Measurements from ENCODE around the gene NTM.
A peak's percentile ranks its signal among the peaks of the same experiment; 100 is the strongest.
"Not testable (repeated sequence)": the region's sequence is repeated elsewhere in the genome, so short reads cannot be mapped to it uniquely, and the experiment has no call there.

NTM gene

GRCh38 chr11:131680448-131680847 is 310.0 kb downstream of the NTM start:
- H3K4me1 Mint-ChIP-seq; H3K4me3 Mint-ChIP-seq; H3K36me3 Mint-ChIP-seq; H3K9me3 Mint-ChIP-seq; H3K27ac Mint-ChIP-seq; DNase-seq (ENCODE audit: low spot score in 2 of 2): not testable (repeated sequence)
- peak; percentile 33 for ATAC-seq

- Mint-ChIP-seq H3K9me3 (no peaks in the 10 kb centered on the region), H3K36me3 (no peaks in the 10 kb centered on the region), H3K4me3 (no peak overlapping the region), H3K4me1 (no peaks in the 10 kb centered on the region), H3K27ac (no peak overlapping the region)
- no peak for ATAC-seq
- no peak for DNase-seq (ENCODE audit: low spot score in 2 of 2)
These were observed 311.5 kb downstream of the NTM start for GRCh38 chr11:131681920-131682319.

GRCh38 chr11:131682373-131683015 is 312.1 kb downstream of the NTM start:
- H3K9me3 Mint-ChIP-seq: no peaks in the 10 kb centered on the region
- no peak overlapping the region for H3K27ac Mint-ChIP-seq
- no peaks in the 10 kb centered on the region for H3K4me1 Mint-ChIP-seq
- H3K36me3 Mint-ChIP-seq: no peaks in the 10 kb centered on the region
- DNase-seq (ENCODE audit: low spot score in 2 of 2): no peak
- ATAC-seq: no peak
- no peak overlapping the region for H3K4me3 Mint-ChIP-seq

- Mint-ChIP-seq H3K36me3 (no peaks in the 10 kb centered on the region), H3K27ac (no peak overlapping the region), H3K4me3 (no peak overlapping the region), H3K9me3 (no peaks in the 10 kb centered on the region), H3K4me1 (no peaks in the 10 kb centered on the region)
- ATAC-seq (no peak), DNase-seq (ENCODE audit: low spot score in 2 of 2) (no peak)
These were observed 312.7 kb downstream of the NTM start for GRCh38 chr11:131683131-131683530.

- DNase-seq (ENCODE audit: low spot score in 2 of 2) (no peak), ATAC-seq (no peak)
- H3K27ac Mint-ChIP-seq: no peak overlapping the region
- no peaks in the 10 kb centered on the region for H3K9me3 Mint-ChIP-seq
- H3K4me3 Mint-ChIP-seq: no peak overlapping the region
- H3K36me3 Mint-ChIP-seq: no peaks in the 10 kb centered on the region
- no peaks in the 10 kb centered on the region for H3K4me1 Mint-ChIP-seq
These were observed 313.3 kb downstream of the NTM start for GRCh38 chr11:131683666-131684065.

- no peak overlapping the region for H3K27ac Mint-ChIP-seq
- ATAC-seq (no peak), DNase-seq (ENCODE audit: low spot score in 2 of 2) (no peak)
- H3K9me3 Mint-ChIP-seq: no peaks in the 10 kb centered on the region
- H3K4me3 Mint-ChIP-seq: no peak overlapping the region
- H3K4me1 Mint-ChIP-seq: no peaks in the 10 kb centered on the region
- no peaks in the 10 kb centered on the region for H3K36me3 Mint-ChIP-seq
These were observed 314.0 kb downstream of the NTM start for GRCh38 chr11:131684111-131685060.

- DNase-seq (ENCODE audit: low spot score in 2 of 2) (no peak), ATAC-seq (no peak)
- Mint-ChIP-seq H3K27ac (no peak overlapping the region), H3K36me3 (no peaks in the 10 kb centered on the region), H3K4me3 (no peak overlapping the region), H3K4me1 (no peaks in the 10 kb centered on the region), H3K9me3 (no peaks in the 10 kb centered on the region)
These were observed 314.8 kb downstream of the NTM start for GRCh38 chr11:131685206-131685605.

- Mint-ChIP-seq H3K27ac (no peak overlapping the region), H3K36me3 (no peaks in the 10 kb centered on the region), H3K9me3 (no peaks in the 10 kb centered on the region), H3K4me1 (no peaks in the 10 kb centered on the region), H3K4me3 (no peak overlapping the region)
- ATAC-seq (no peak), DNase-seq (ENCODE audit: low spot score in 2 of 2) (no peak)
These were observed 315.5 kb downstream of the NTM start for GRCh38 chr11:131685906-131686305.

GRCh38 chr11:131686836-131687235 is 316.4 kb downstream of the NTM start:
- DNase-seq (ENCODE audit: low spot score in 2 of 2) (no peak), ATAC-seq (no peak)
- no peak overlapping the region for H3K4me3 Mint-ChIP-seq
- H3K36me3 Mint-ChIP-seq: no peaks in the 10 kb centered on the region
- H3K9me3 Mint-ChIP-seq: no peaks in the 10 kb centered on the region
- no peaks in the 10 kb centered on the region for H3K4me1 Mint-ChIP-seq
- H3K27ac Mint-ChIP-seq: no peak overlapping the region

GRCh38 chr11:131687291-131688047 is 317.1 kb downstream of the NTM start:
- ATAC-seq (no peak), DNase-seq (ENCODE audit: low spot score in 2 of 2) (no peak)
- no peaks in the 10 kb centered on the region for H3K4me1 Mint-ChIP-seq
- H3K4me3 Mint-ChIP-seq: no peak overlapping the region
- H3K36me3 Mint-ChIP-seq: no peaks in the 10 kb centered on the region
- H3K9me3 Mint-ChIP-seq: no peaks in the 10 kb centered on the region
- no peak overlapping the region for H3K27ac Mint-ChIP-seq

GRCh38 chr11:131688048-131688693 is 317.8 kb downstream of the NTM start:
- H3K36me3 Mint-ChIP-seq: no peaks in the 10 kb centered on the region
- H3K4me3 Mint-ChIP-seq: no peak overlapping the region
- ATAC-seq (no peak), DNase-seq (ENCODE audit: low spot score in 2 of 2) (peak; percentile 9 to 54)
- no peaks in the 10 kb centered on the region for H3K9me3 Mint-ChIP-seq
- H3K27ac Mint-ChIP-seq: no peak overlapping the region
- H3K4me1 Mint-ChIP-seq: no peaks in the 10 kb centered on the region

GRCh38 chr11:131689049-131689925 is 318.9 kb downstream of the NTM start:
- no peak overlapping the region for H3K4me3 Mint-ChIP-seq
- H3K4me1 Mint-ChIP-seq: peaks cover 3% of the 10 kb centered on the region
- ATAC-seq: no peak
- DNase-seq (ENCODE audit: low spot score in 2 of 2): no peak
- H3K27ac Mint-ChIP-seq: no peak overlapping the region
- H3K36me3 Mint-ChIP-seq: no peaks in the 10 kb centered on the region
- H3K9me3 Mint-ChIP-seq: no peaks in the 10 kb centered on the region

GRCh38 chr11:131690362-131690761 is 319.9 kb downstream of the NTM start:
- H3K36me3 Mint-ChIP-seq: no peaks in the 10 kb centered on the region
- H3K9me3 Mint-ChIP-seq: no peaks in the 10 kb centered on the region
- no peak overlapping the region for H3K27ac Mint-ChIP-seq
- ATAC-seq (no peak), DNase-seq (ENCODE audit: low spot score in 2 of 2) (no peak)
- H3K4me1 Mint-ChIP-seq: peaks cover 8% of the 10 kb centered on the region
- no peak overlapping the region for H3K4me3 Mint-ChIP-seq

GRCh38 chr11:131690776-131691175 is 320.4 kb downstream of the NTM start:
- ATAC-seq (no peak), DNase-seq (ENCODE audit: low spot score in 2 of 2) (no peak)
- H3K36me3 Mint-ChIP-seq: no peaks in the 10 kb centered on the region
- no peaks in the 10 kb centered on the region for H3K9me3 Mint-ChIP-seq
- H3K27ac Mint-ChIP-seq: no peak overlapping the region
- H3K4me1 Mint-ChIP-seq: peaks cover 8% of the 10 kb centered on the region
- H3K4me3 Mint-ChIP-seq: no peak overlapping the region

Measured in stimulated activated effector memory CD8-positive, alpha-beta T cell treated with anti-CD3 and anti-CD28 coated beads, Interleukin-12 subunit alpha, Interleukin-12 subunit beta, amount 100 ng/mL, for 72 hours (primary cell).